NT2/D1 (cell line): ENCODE measurements around the gene ZMPSTE24.

Source experiments
- DNase-seq: peaks from one replicate; pipeline ENCODE4 v3.0.0-alpha.2; 2011; ENCODE audit warnings: low read depth, low spot score
- H3K27me3 ChIP-seq: 2 replicates; pipeline ENCODE4 v1.6.0; 2011; ENCODE audit warnings: mild to moderate bottlenecking; ENCODE audit not compliant: insufficient read length, insufficient read depth
- H3K36me3 ChIP-seq: 2 replicates; pipeline ENCODE4 v1.6.1; 2011; ENCODE audit warnings: mild to moderate bottlenecking, low read length, mixed read lengths; ENCODE audit not compliant: insufficient read depth, insufficient read length
- H3K4me1 ChIP-seq: 2 replicates; pipeline ENCODE4 v1.5.1; 2011; ENCODE audit not compliant: insufficient read depth, insufficient read length
- H3K4me3 ChIP-seq: 2 replicates; pipeline ENCODE4 v1.5.1; 2011; ENCODE audit warnings: low read depth; ENCODE audit not compliant: insufficient read length
- H3K9ac ChIP-seq: 2 replicates; pipeline ENCODE4 v1.6.0; 2011; ENCODE audit warnings: low read depth; ENCODE audit not compliant: insufficient read length
- H3K9me3 ChIP-seq: 2 replicates; pipeline ENCODE4 v1.5.1; 2011; ENCODE audit warnings: mild to moderate bottlenecking, low read length; ENCODE audit not compliant: insufficient read depth
- SUZ12 ChIP-seq: IDR thresholded peaks from 2 replicates; pipeline ENCODE4 v1.6.1; 2011; ENCODE audit not compliant: insufficient read length, insufficient read depth; ENCODE audit errors: extremely low read depth
- YY1 ChIP-seq: IDR thresholded peaks from 2 replicates; pipeline ENCODE4 v1.6.1; 2011; ENCODE audit not compliant: insufficient read length, insufficient read depth
- ZNF274 ChIP-seq: IDR thresholded peaks from 2 replicates; pipeline ENCODE4 v1.6.1; 2011; ENCODE audit warnings: mild to moderate bottlenecking, low read depth, low read length

ZMPSTE24 gene

DNA sequence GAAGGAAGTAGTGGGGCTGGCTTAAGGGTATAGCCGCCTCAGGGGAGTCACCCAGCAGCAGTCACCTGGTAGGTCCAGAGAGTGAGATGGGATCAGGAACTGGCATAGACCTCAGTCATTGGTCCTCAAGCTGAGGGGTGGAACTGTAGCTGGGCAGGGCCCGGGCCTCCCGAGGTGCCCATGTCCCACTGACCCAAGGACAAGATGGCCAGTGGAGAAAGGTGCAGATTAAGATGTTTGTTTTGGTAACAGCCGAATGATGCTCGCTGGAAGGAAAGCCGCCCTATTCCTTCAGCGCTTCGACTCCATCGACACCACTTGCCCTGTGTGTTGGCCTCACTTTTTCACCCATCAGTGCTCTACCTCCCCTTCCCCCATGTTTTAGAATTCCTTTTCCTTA, 42.6 kb downstream of the ZMPSTE24 start:
- H3K4me3 ChIP-seq: no peak overlapping the region
- DNase-seq: no peak
- H3K36me3 ChIP-seq: peaks cover 22% of the 10 kb centered on the region
- H3K9me3 ChIP-seq: no peaks in the 10 kb centered on the region
- no peaks in the 10 kb centered on the region for H3K27me3 ChIP-seq
- TF ChIP-seq ZNF274: no peak
- TF ChIP-seq YY1: no peak
- TF ChIP-seq SUZ12: no peak
- H3K4me1 ChIP-seq: peaks cover 2% of the 10 kb centered on the region
- H3K9ac ChIP-seq: no peak overlapping the region

DNA sequence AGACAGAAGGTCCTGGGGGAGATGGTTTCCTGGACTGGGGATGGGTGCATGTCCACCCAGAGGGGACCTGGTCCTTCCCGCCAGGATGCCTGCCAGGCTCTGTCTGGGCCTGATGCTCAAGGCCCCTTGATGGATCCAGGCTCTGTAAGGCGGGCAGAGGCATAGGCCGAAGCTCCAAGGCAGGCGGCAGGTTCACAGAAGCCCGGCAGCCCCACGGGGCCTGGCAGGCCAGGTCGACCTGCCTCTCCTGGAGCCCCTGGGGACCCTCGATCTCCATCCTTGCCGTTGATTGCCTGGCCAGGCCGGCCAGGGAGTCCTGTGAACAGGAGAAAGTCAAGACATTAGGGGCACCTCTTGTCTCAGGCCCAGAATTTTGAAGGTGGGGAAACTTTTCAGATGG, 43.0 kb downstream of the ZMPSTE24 start:
- Histone ChIP-seq H3K36me3 (peaks cover 23% of the 10 kb centered on the region), H3K9me3 (no peaks in the 10 kb centered on the region), H3K4me1 (peaks cover 5% of the 10 kb centered on the region), H3K9ac (no peak overlapping the region), H3K4me3 (no peak overlapping the region), H3K27me3 (no peaks in the 10 kb centered on the region)
- DNase-seq: no peak
- TF ChIP-seq YY1: no peak

DNA sequence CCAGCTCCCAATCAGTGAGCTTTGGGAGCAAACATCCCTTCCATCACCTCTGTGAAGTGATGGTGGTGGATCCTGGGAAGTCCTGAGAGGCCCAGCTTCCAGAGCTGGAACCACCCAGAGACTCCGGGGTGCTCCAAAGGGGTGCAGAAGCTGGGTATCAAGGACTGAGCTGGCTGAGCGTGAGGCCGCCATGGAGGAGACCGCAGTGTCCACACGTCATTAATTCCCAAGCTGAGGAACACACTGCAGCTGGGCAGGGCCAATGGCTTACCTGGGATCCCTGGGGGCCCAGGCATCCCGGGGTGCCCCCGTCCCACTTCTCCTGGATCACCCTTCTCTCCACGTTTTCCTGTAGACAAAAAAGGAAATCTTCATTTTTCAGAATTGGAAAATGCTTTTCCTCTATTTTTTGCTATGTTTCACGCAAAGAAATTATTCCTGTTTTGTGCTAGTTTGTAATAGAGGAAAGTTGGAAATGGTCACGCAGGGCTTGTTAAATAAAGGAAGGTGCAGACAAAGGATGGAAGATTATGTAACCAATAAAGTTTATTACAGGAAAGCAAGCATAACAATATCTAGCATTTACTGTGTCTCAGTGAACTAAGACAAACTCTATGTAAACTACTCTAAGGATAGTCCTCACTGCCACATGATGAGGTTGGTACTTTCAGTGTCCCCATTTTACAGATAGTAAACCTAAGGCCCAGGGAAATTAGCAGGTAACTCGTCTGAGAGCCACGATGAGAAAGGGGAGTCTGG, 43.7 kb downstream of the ZMPSTE24 start:
- Histone ChIP-seq H3K4me1 (peaks cover 5% of the 10 kb centered on the region), H3K9ac (no peak overlapping the region), H3K4me3 (no peak overlapping the region), H3K36me3 (peaks cover 28% of the 10 kb centered on the region), H3K27me3 (no peaks in the 10 kb centered on the region), H3K9me3 (no peaks in the 10 kb centered on the region)
- no peak for TF ChIP-seq ZNF274
- no peak for TF ChIP-seq SUZ12
- TF ChIP-seq YY1: no peak
- DNase-seq: no peak

DNA sequence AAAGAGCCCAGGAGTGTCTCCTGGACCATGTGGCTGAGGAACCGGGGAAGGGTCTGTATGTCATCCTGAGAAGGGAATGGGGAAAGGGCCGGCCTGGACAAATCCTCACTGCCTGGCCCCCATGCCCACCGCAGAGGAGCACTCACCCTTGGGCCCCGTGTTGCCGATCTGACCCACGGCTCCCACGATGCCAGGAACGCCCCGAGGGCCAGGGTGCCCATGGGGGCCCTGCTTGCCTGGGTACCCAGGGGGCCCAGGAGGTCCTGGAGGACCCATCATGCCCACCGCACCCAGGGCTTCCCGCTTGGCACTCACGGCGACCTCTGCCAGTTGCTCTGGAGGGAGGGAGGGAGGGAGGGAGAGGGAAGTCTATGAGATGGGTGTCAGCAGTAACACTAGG, 44.4 kb downstream of the ZMPSTE24 start:
- Histone ChIP-seq H3K4me3 (no peak overlapping the region), H3K27me3 (no peaks in the 10 kb centered on the region), H3K9me3 (no peaks in the 10 kb centered on the region), H3K36me3 (peaks cover 31% of the 10 kb centered on the region), H3K9ac (no peak overlapping the region), H3K4me1 (peaks cover 5% of the 10 kb centered on the region)
- no peak for DNase-seq
- TF ChIP-seq ZNF274 (no peak), YY1 (no peak), SUZ12 (no peak)

DNA sequence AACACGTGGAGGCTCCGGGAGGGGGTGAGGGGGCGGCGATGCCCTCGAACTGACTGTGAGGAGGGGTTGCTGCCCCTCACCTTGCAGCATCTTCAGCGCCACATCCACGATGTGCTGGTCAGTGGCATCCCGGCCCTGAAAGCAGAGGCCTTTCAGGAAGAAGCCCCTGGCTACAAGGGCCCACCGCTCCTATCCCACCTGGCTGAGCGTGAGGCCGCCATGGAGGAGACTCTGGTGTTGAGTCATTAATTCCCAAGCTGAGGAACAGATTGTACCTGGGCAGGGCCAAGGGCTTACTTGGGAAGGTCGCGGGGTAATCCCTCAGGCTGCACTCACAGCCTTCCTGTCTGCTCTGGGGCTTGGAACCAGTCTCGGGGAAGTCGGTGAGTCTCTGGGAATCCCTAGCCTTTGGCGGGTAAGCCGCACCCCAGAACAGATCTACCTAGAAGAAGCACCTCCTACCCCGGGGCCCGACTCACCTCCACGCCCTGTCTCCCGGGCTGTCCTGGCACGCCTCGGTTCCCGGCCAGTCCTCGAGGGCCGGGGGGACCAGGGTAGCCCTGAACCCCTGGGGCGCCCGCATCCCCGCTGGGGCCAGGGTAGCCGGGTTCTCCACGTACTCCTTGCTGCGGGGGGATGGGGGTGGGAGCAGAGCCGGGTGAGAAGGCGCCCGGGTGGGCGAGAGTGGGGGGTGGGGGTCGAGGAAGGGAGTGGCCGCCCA, 45.2 kb downstream of the ZMPSTE24 start:
- TF ChIP-seq ZNF274 (no peak), SUZ12 (no peak), YY1 (no peak)
- Histone ChIP-seq H3K9me3 (no peaks in the 10 kb centered on the region), H3K36me3 (peaks cover 39% of the 10 kb centered on the region), H3K9ac (no peak overlapping the region), H3K4me3 (no peak overlapping the region), H3K4me1 (peaks cover 5% of the 10 kb centered on the region), H3K27me3 (no peaks in the 10 kb centered on the region)
- no peak for DNase-seq

DNA sequence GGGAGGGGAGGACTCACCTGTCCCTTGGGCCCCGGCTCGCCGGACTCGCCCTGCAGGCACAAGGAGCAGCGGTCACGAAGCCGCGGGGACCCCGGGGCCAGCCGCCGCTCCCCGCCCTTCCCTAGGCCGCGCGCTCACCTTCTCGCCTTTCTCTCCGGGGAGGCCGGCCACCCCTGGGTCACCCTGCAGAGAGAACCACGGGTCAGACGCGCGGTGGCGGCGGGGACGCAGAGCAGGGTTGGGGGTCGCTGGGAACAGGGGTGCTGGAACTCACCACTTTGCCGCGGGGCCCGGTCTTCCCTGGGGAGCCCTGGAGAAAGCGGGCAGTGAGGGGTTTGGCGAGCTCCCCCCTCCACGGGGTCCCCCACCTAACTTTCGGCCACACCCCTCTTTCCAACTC, 45.8 kb downstream of the ZMPSTE24 start:
- peaks cover 5% of the 10 kb centered on the region for H3K4me1 ChIP-seq
- H3K27me3 ChIP-seq: no peaks in the 10 kb centered on the region
- no peak for DNase-seq
- no peak overlapping the region for H3K9ac ChIP-seq
- TF ChIP-seq SUZ12 (no peak), ZNF274 (no peak), YY1 (no peak)
- H3K4me3 ChIP-seq: no peak overlapping the region
- H3K36me3 ChIP-seq: peaks cover 41% of the 10 kb centered on the region
- no peaks in the 10 kb centered on the region for H3K9me3 ChIP-seq

DNA sequence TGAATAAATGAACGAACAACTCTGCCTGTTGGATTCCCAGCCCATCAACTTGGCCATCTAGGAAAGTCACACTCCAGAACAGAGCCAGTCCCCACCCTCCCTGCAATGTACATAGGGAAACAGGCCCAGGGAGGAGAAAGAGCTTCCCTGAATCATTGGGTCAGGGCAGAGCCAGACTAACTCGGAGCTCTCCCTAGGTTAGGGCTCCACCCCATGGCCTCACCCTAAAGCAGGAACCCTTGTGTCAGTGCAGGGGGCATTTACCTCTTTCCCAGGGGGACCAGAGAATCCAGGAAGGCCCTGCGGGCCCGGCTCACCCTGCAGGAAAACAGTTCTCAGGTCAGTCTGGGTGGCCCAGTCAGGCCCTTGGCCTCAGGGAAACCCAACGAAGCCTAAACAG, 47.4 kb downstream of the ZMPSTE24 start:
- Histone ChIP-seq H3K27me3 (no peaks in the 10 kb centered on the region), H3K4me1 (peaks cover 5% of the 10 kb centered on the region), H3K9me3 (no peaks in the 10 kb centered on the region), H3K4me3 (no peak overlapping the region), H3K36me3 (peaks cover 47% of the 10 kb centered on the region), H3K9ac (peak overlapping the region; percentile 27)
- TF ChIP-seq YY1 (no peak), ZNF274 (no peak)
- DNase-seq: no peak
